ENCODE data around the gene FLOT1. TPM values are rescaled to one million over a fixed set of nuclear protein-coding genes. Genes with fewer than 3 reads are reported as not detected.

Gene FLOT1
- total and polyA plus RNA-seq, 2 of the 13 experiments (the other 11 are each of a cell fraction or from before 2014, with no cell fraction given): 82.3 to 130 TPM

DNA sequence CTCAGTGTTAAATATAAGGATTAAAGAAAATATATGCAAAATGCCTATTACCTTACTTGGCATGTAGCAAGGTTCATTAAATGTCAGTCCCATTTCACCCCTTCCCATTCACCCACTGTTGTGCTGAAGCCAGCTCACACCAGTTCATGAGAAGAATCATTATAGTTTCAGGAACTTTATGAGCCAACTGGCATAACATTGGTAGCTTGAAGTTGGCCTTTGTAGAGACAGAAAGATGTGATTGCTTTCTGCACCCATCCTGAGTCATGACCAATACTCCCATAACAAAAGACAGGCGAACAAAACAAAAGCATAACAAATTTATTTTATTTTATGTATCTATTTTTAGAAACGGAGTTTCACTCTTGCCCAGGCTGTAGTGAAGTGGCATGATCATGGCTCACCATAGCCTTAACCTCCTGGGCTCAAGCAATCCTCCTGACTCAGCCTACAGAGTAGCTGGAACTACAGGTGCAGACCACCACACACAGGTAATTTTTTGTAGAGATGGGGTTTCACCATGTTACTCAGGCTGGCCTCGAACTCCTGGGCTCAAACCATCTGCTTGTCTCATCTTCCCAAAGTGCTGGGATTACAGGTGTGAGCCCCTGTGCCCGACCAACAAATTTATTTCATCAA is 19.4 kb upstream of the FLOT1 start:
- no peaks in the 10 kb centered on the region for H3K36me3 ChIP-seq (replicated peaks in 1 of 2; ENCODE audit: control insufficient read depth in 1 of 2, insufficient read depth in 2 of 2, low read length in 2 of 2)
- DNase-seq (ENCODE audit: low spot score): no peak
- H3K4me2 ChIP-seq (ENCODE audit: low read depth, low read length): no peak overlapping the region
- 96% methylated on average over 4 of the region's 4 CpGs for WGBS (ENCODE audit: low lambda C conversion rate)
- no peak overlapping the region for H3K4me3 ChIP-seq (replicated peaks in 1 of 3; ENCODE audit: insufficient read depth in 1 of 3, low read depth in 2 of 3, low read length in 3 of 3)
- peak overlapping the region; percentile 98 for H3K27ac ChIP-seq (ENCODE audit: extremely low read length, insufficient read depth, low read length)
- FAIRE-seq: no peak
- no peak overlapping the region for H3K9ac ChIP-seq (ENCODE audit: insufficient read depth, low read depth, low read length)
- H2AFZ ChIP-seq (ENCODE audit: low read length): no peak overlapping the region
- no peaks in the 10 kb centered on the region for H3K79me2 ChIP-seq (ENCODE audit: insufficient read depth, low read length)
- intact Hi-C loops (cut with micrococcal nuclease; ENCODE audit: unreplicated experiment): no loop called here
- no peaks in the 10 kb centered on the region for H4K20me1 ChIP-seq (ENCODE audit: insufficient read depth, low read length)
- H3K9me3 ChIP-seq (ENCODE audit: low read length): no peaks in the 10 kb centered on the region
- no peak for ATAC-seq
- ChIA-PET CTCF (ENCODE audit: low intra/inter-chr PET ratio, low total read pairs) (no interaction called here), POLR2A (interaction anchor here (0.8 to 1.9 kb wide), 5 partner anchors 8 to 61 kb away, joined by 3 to 10 read pairs (median 6); partner anchors contain the start of gene IER3)
- TF ChIP-seq, protein P1, sequence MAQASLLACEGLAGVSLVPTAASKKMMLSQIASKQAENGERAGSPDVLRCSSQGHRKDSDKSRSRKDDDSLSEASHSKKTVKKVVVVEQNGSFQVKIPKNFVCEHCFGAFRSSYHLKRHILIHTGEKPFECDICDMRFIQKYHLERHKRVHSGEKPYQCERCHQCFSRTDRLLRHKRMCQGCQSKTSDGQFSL (CRISPR knock-in tag; IDR thresholded peaks at IDR 0.05): no peak
- no peak for TF ChIP-seq NR2F2 (IDR thresholded peaks at IDR 0.05; ENCODE audit: borderline replicate concordance, low read depth)
- peak; percentile 18; the same call in 1 of the 2 replicates for TF ChIP-seq ZNF788 (CRISPR knock-in tag; IDR thresholded peaks at IDR 0.05; ENCODE audit: borderline replicate concordance)
- no peak for TF ChIP-seq HMG20B (CRISPR knock-in tag; conservative IDR thresholded peaks at IDR 0.05)
- TF ChIP-seq, protein P2, sequence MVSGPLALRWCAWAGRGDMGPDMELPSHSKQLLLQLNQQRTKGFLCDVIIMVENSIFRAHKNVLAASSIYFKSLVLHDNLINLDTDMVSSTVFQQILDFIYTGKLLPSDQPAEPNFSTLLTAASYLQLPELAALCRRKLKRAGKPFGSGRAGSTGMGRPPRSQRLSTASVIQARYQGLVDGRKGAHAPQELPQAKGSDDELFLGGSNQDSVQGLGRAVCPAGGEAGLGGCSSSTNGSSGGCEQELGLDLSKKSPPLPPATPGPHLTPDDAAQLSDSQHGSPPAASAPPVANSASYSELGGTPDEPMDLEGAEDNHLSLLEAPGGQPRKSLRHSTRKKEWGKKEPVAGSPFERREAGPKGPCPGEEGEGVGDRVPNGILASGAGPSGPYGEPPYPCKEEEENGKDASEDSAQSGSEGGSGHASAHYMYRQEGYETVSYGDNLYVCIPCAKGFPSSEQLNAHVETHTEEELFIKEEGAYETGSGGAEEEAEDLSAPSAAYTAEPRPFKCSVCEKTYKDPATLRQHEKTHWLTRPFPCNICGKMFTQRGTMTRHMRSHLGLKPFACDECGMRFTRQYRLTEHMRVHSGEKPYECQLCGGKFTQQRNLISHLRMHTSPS (CRISPR knock-in tag; IDR thresholded peaks at IDR 0.05; ENCODE audit: low read depth): 0 out of 2 replicates have a peak, but pooled peaks have one; percentile 32
- no peak for TF ChIP-seq ZZZ3 (CRISPR knock-in tag; IDR thresholded peaks at IDR 0.05; ENCODE audit: borderline replicate concordance)
- H3K27me3 ChIP-seq (ENCODE audit: control insufficient read depth in 1 of 2, insufficient read depth in 2 of 2, low read length in 2 of 2): no peaks in the 10 kb centered on the region
- in situ Hi-C loops (cut with HindIII; ENCODE audit: extremely low pct_ligation_motif_present, low pct_unique_long_range_greater_than_20kb): no loop called here
- no TSS peak for BruUV-seq (replicated peaks)
- H3K4me1 ChIP-seq (ENCODE audit: insufficient read depth, low read length): peaks cover 98% of the 10 kb centered on the region
